ENCODE results near the gene CSPG4. TPM values are rescaled to one million over a fixed set of nuclear protein-coding genes. Genes with fewer than 3 reads are reported as not detected.

CSPG4 gene
- total and polyA plus RNA-seq, 9 donors = 3.3 to 30.0 (median 5.2) TPM

- intact Hi-C loops (cut with DNase I) = no loop called here
- peak overlapping the region; percentile 6 to 38 for H3K27ac ChIP-seq
- peak overlapping the region; percentile 23 for H3K4me3 ChIP-seq
- WGBS, 3 donors = 16 to 24% (median 20%) methylated on average over 9 of the region's 9 CpGs
- H3K36me3 ChIP-seq = no peaks in the 10 kb centered on the region
- H3K4me1 ChIP-seq (ENCODE audit: insufficient read depth) = peaks cover 50% of the 10 kb centered on the region
- peak in 3 of 5 donors; percentile 47 to 61 (median 59) for DNase-seq
- no peaks in the 10 kb centered on the region for H3K9me3 ChIP-seq
- no peak for TF ChIP-seq CTCF (IDR thresholded peaks at IDR 0.05)
- TF ChIP-seq POLR2A (IDR thresholded peaks at IDR 0.05) = no peak
- no peak for TF ChIP-seq EP300 (IDR thresholded peaks at IDR 0.05)
- H3K27me3 ChIP-seq = no peaks in the 10 kb centered on the region
Measured at GRCh38 chr15:75650908-75651809, 61.5 kb downstream of the CSPG4 start.

- 86 to 91% (median 86%) methylated on average over 18 of the region's 18 CpGs for WGBS, 3 donors
- Histone ChIP-seq H3K27me3 (no peaks in the 10 kb centered on the region), H3K27ac (no peak overlapping the region), H3K4me1 (ENCODE audit: insufficient read depth) (peaks cover 49% of the 10 kb centered on the region), H3K4me3 (no peak overlapping the region), H3K9me3 (no peaks in the 10 kb centered on the region), H3K36me3 (no peaks in the 10 kb centered on the region)
- DNase-seq = no peak
- intact Hi-C loops (cut with DNase I) = loop anchor here in 2 of 4 donors (5.0 to 10.0 kb wide), 2 partner anchors 32 to 195 kb away; partner anchors contain the start of gene SIN3A (in 1 of the 2)
- TF ChIP-seq POLR2A (IDR thresholded peaks at IDR 0.05) (no peak), CTCF (IDR thresholded peaks at IDR 0.05) (no peak), EP300 (IDR thresholded peaks at IDR 0.05) (no peak)
Measured at GRCh38 chr15:75649848-75650247, 62.8 kb downstream of the CSPG4 start.

GRCh38 chr15:75649045-75649761 is 63.4 kb downstream of the CSPG4 start:
- 50 to 60% (median 53%) methylated on average over 18 to 19 of the region's 19 CpGs for WGBS, 3 donors
- Histone ChIP-seq H3K4me3 (peak overlapping the region; percentile 81), H3K27me3 (no peaks in the 10 kb centered on the region), H3K27ac (peak overlapping the region; percentile 80 to 96), H3K36me3 (no peaks in the 10 kb centered on the region), H3K4me1 (ENCODE audit: insufficient read depth) (peaks cover 47% of the 10 kb centered on the region), H3K9me3 (no peaks in the 10 kb centered on the region)
- intact Hi-C loops (cut with DNase I) = loop anchor here in 2 of 4 donors (5.0 to 10.0 kb wide), 2 partner anchors 33 to 194 kb away; partner anchors contain the start of gene SIN3A (in 1 of the 2)
- TF ChIP-seq EP300 (IDR thresholded peaks at IDR 0.05) (no peak), CTCF (IDR thresholded peaks at IDR 0.05) (no peak), POLR2A (IDR thresholded peaks at IDR 0.05) (no peak)
- DNase-seq = no peak

All from ovary (tissue), 9 donors.